ENCODE data around the gene HSPG2.

GRCh38 chr1:21919520-21919919 is 17.6 kb downstream of the HSPG2 start:
- TF ChIP-seq CTCF (conservative IDR thresholded peaks at IDR 0.05 in 1 of 2, IDR thresholded peaks at IDR 0.05 in 1 of 2; ENCODE audit: extremely low read depth in 1 of 2, insufficient read depth in 1 of 2, low read depth in 1 of 2, low read length in 2 of 2) (no peak), EZH2 (IDR thresholded peaks at IDR 0.05; ENCODE audit: borderline replicate concordance, low read length) (no peak)
